Mesenchymal stem cell (in vitro differentiated cells and primary cell): ENCODE measurements around the gene PANX3.

Source experiments
- DNase-seq: peaks from one replicate; pipeline ENCODE4 v3.0.0-alpha.2; 2013
- H2AFZ ChIP-seq: one replicate; pipeline ENCODE4 v1.6.1; 2013; ENCODE audit warnings: low read depth, mild to moderate bottlenecking, control low read depth, inconsistent platforms, low read length, moderate library complexity
- H2AK5ac ChIP-seq: 2 replicates; pipeline ENCODE4 v1.6.1; 2013; ENCODE audit warnings: low read length, moderate library complexity, mild to moderate bottlenecking, inconsistent platforms; ENCODE audit not compliant: severe bottlenecking
- H2BK120ac ChIP-seq: one replicate; pipeline ENCODE4 v1.6.1; 2013; ENCODE audit warnings: low read depth, mild to moderate bottlenecking, inconsistent platforms, low read length, moderate library complexity
- H2BK12ac ChIP-seq, 2 experiments: one replicate each; pipeline ENCODE4 v1.6.1; 2013; ENCODE audit warnings: inconsistent platforms in 2 of 2, low read length in 2 of 2, mild to moderate bottlenecking in 2 of 2, moderate library complexity in 2 of 2, control low read depth in 1 of 2
- H2BK15ac ChIP-seq: one replicate; pipeline ENCODE4 v1.6.1; 2013; ENCODE audit warnings: mild to moderate bottlenecking, low read depth, inconsistent platforms; ENCODE audit not compliant: poor library complexity, severe bottlenecking
- H2BK5ac ChIP-seq: 2 replicates; pipeline ENCODE4 v1.6.1; 2013; ENCODE audit warnings: low read depth, mild to moderate bottlenecking, low read length, control low read depth, inconsistent platforms; ENCODE audit not compliant: poor library complexity, severe bottlenecking
- H3K14ac ChIP-seq, 2 experiments: one replicate each; pipeline ENCODE4 v1.6.1; 2013; ENCODE audit warnings: inconsistent platforms in 2 of 2, low read length in 2 of 2, control low read depth in 1 of 2, mild to moderate bottlenecking in 1 of 2, moderate library complexity in 1 of 2
- H3K18ac ChIP-seq, 2 experiments: one replicate each; pipeline ENCODE4 v1.6.1; 2013; ENCODE audit warnings: inconsistent platforms in 2 of 2, low read length in 2 of 2, control low read depth in 1 of 2, low read depth in 1 of 2, mild to moderate bottlenecking in 1 of 2
- H3K23ac ChIP-seq, 2 experiments: one replicate each; pipeline ENCODE4 v1.6.1; 2013; ENCODE audit warnings: inconsistent platforms in 2 of 2, low read length in 2 of 2, mild to moderate bottlenecking in 2 of 2, moderate library complexity in 2 of 2, control low read depth in 1 of 2
- H3K27ac ChIP-seq: 2 replicates; pipeline ENCODE4 v1.5.1; 2013; ENCODE audit warnings: mild to moderate bottlenecking, moderate library complexity, low read length, control low read depth, inconsistent platforms; ENCODE audit not compliant: poor library complexity, severe bottlenecking
- H3K27me3 ChIP-seq, 2 experiments: 2 replicates each; pipeline versions ENCODE4 v1.6.1 to v1.7.0; 2013; ENCODE audit warnings: low read length in 2 of 2, mild to moderate bottlenecking in 2 of 2, moderate library complexity in 2 of 2, control low read depth in 1 of 2, inconsistent platforms in 1 of 2; ENCODE audit not compliant: control insufficient read depth in 1 of 2, insufficient read depth in 1 of 2
- H3K36me3 ChIP-seq, 2 experiments: 2 replicates each; pipeline versions ENCODE4 v1.6.1 to v1.7.0; 2013; ENCODE audit warnings: low read length in 2 of 2, control low read depth in 1 of 2, inconsistent platforms in 1 of 2, low read depth in 1 of 2, mild to moderate bottlenecking in 1 of 2; ENCODE audit not compliant: insufficient read depth in 2 of 2, control insufficient read depth in 1 of 2
- H3K4ac ChIP-seq, 2 experiments: one replicate each; pipeline ENCODE4 v1.6.1; 2013; ENCODE audit warnings: inconsistent platforms in 2 of 2, low read length in 2 of 2, mild to moderate bottlenecking in 2 of 2, moderate library complexity in 2 of 2, control low read depth in 1 of 2, low read depth in 1 of 2
- H3K4me1 ChIP-seq: 2 replicates; pipeline ENCODE4 v1.6.1; 2013; ENCODE audit warnings: low read depth, low read length, control low read depth; ENCODE audit not compliant: control insufficient read depth, insufficient read depth
- H3K4me2 ChIP-seq: 2 replicates; pipeline ENCODE4 v1.6.1; 2013; ENCODE audit warnings: low read length, mild to moderate bottlenecking, inconsistent platforms; ENCODE audit not compliant: poor library complexity, severe bottlenecking
- H3K4me3 ChIP-seq, 2 experiments: 2 replicates each; pipeline versions ENCODE4 v1.5.1 to v1.7.0; 2013; ENCODE audit warnings: low read length in 2 of 2, mild to moderate bottlenecking in 2 of 2, control low read depth in 1 of 2, low read depth in 1 of 2; ENCODE audit not compliant: insufficient read depth in 1 of 2
- H3K79me1 ChIP-seq: replicated peaks from 2 replicates; pipeline ENCODE4 v1.6.1; 2013; ENCODE audit warnings: mild to moderate bottlenecking, control low read depth, low read length, inconsistent platforms; ENCODE audit not compliant: poor library complexity, severe bottlenecking
- H3K9ac ChIP-seq: 2 replicates; pipeline ENCODE4 v1.7.0; 2013; ENCODE audit warnings: mild to moderate bottlenecking, low read length, moderate library complexity
- H3K9me3 ChIP-seq: 2 replicates; pipeline ENCODE4 v1.7.0; 2013; ENCODE audit warnings: mild to moderate bottlenecking, low read length; ENCODE audit not compliant: control insufficient read depth
- H4K8ac ChIP-seq: one replicate; pipeline ENCODE4 v1.6.1; 2013; ENCODE audit warnings: inconsistent platforms, mild to moderate bottlenecking, low read length, moderate library complexity
- H4K91ac ChIP-seq: one replicate; pipeline ENCODE4 v1.6.1; 2013; ENCODE audit warnings: mild to moderate bottlenecking, low read length, inconsistent platforms
- WGBS: methylation state at CpG from one replicate; pipeline ENCODE4 v1.1.7; 2013; ENCODE audit warnings: mixed read lengths; 5-methylcytosine and 5-hydroxymethylcytosine counted together

Gene PANX3

GRCh38 chr11:124578761-124579160 lies 32.5 kb upstream of the PANX3 start:
- Histone ChIP-seq H3K9ac (no peak overlapping the region), H3K4me3 (no peak overlapping the region), H3K79me1 (no peaks in the 10 kb centered on the region), H3K36me3 (no peaks in the 10 kb centered on the region), H3K4ac (no peak overlapping the region), H4K91ac (no peak overlapping the region), H2BK5ac (no peak overlapping the region), H3K4me1 (no peaks in the 10 kb centered on the region), H3K9me3 (no peaks in the 10 kb centered on the region), H2BK12ac (no peak overlapping the region), H3K23ac (no peak overlapping the region), H3K27me3 (peaks cover 3 to 11% of the 10 kb centered on the region in 2 experiments), H3K27ac (no peak overlapping the region), H2BK15ac (no peak overlapping the region), H2BK120ac (no peak overlapping the region), H2AK5ac (no peak overlapping the region), H4K8ac (no peak overlapping the region), H2AFZ (no peak overlapping the region), H3K14ac (no peak overlapping the region), H3K4me2 (no peak overlapping the region), H3K18ac (no peak overlapping the region)
- WGBS, result 82% methylated on average over 4 of the region's 4 CpGs
- DNase-seq, result no peak

- H2BK5ac ChIP-seq, result no peak overlapping the region
- no peak overlapping the region for H2AFZ ChIP-seq
- H3K4me2 ChIP-seq, result no peak overlapping the region
- H4K91ac ChIP-seq, result no peak overlapping the region
- H3K9me3 ChIP-seq, result no peaks in the 10 kb centered on the region
- H3K79me1 ChIP-seq, result no peaks in the 10 kb centered on the region
- no peak overlapping the region for H4K8ac ChIP-seq
- H3K36me3 ChIP-seq, result no peaks in the 10 kb centered on the region
- no peak overlapping the region for H2BK15ac ChIP-seq
- no peak overlapping the region for H3K18ac ChIP-seq
- no peak overlapping the region for H3K23ac ChIP-seq
- no peak overlapping the region for H3K27ac ChIP-seq
- H2BK120ac ChIP-seq, result no peak overlapping the region
- DNase-seq, result no peak
- 76% methylated on average over 6 of the region's 6 CpGs for WGBS
- no peak overlapping the region for H3K9ac ChIP-seq
- no peaks in the 10 kb centered on the region for H3K4me1 ChIP-seq
- no peak overlapping the region for H2BK12ac ChIP-seq
- H3K14ac ChIP-seq, result no peak overlapping the region
- H3K4ac ChIP-seq, result no peak overlapping the region
- no peak overlapping the region for H3K4me3 ChIP-seq
- H3K27me3 ChIP-seq, result peaks cover 5 to 23% of the 10 kb centered on the region in 2 experiments
- H2AK5ac ChIP-seq, result no peak overlapping the region
Measured at GRCh38 chr11:124581817-124582216, 29.4 kb upstream of the PANX3 start.

GRCh38 chr11:124582565-124582964 lies 28.7 kb upstream of the PANX3 start:
- Histone ChIP-seq H4K8ac (no peak overlapping the region), H3K4ac (no peak overlapping the region), H3K9ac (no peak overlapping the region), H3K14ac (no peak overlapping the region), H3K27me3 (peaks cover 5 to 18% of the 10 kb centered on the region in 2 experiments), H2AFZ (no peak overlapping the region), H2BK5ac (no peak overlapping the region), H2AK5ac (no peak overlapping the region), H3K4me3 (no peak overlapping the region), H3K79me1 (no peaks in the 10 kb centered on the region), H3K18ac (no peak overlapping the region), H3K9me3 (no peaks in the 10 kb centered on the region), H3K23ac (no peak overlapping the region), H2BK12ac (no peak overlapping the region), H2BK15ac (no peak overlapping the region), H3K27ac (no peak overlapping the region), H3K36me3 (no peaks in the 10 kb centered on the region), H2BK120ac (no peak overlapping the region), H4K91ac (no peak overlapping the region), H3K4me1 (no peaks in the 10 kb centered on the region), H3K4me2 (no peak overlapping the region)
- DNase-seq, result no peak
- no CpG with 5 or more reads among the region's 2 CpGs for WGBS

- 86% methylated on average over 8 of the region's 8 CpGs for WGBS
- Histone ChIP-seq H4K91ac (no peak overlapping the region), H2BK5ac (no peak overlapping the region), H2BK120ac (no peak overlapping the region), H2BK12ac (no peak overlapping the region), H3K27ac (no peak overlapping the region), H3K4me3 (no peak overlapping the region), H3K9ac (no peak overlapping the region), H3K79me1 (no peaks in the 10 kb centered on the region), H3K4ac (no peak overlapping the region), H3K9me3 (no peaks in the 10 kb centered on the region), H3K23ac (no peak overlapping the region), H3K27me3 (peaks cover 5 to 12% of the 10 kb centered on the region in 2 experiments), H2AK5ac (no peak overlapping the region), H3K36me3 (no peaks in the 10 kb centered on the region), H2BK15ac (no peak overlapping the region), H3K4me2 (no peak overlapping the region), H3K14ac (no peak overlapping the region), H2AFZ (no peak overlapping the region), H3K4me1 (no peaks in the 10 kb centered on the region), H3K18ac (no peak overlapping the region), H4K8ac (no peak overlapping the region)
- DNase-seq, result no peak
Measured at GRCh38 chr11:124583781-124584180, 27.4 kb upstream of the PANX3 start.
